Putamen (tissue), 1 donor: ENCODE measurements around the gene CNNM2.
"Not testable (repeated sequence)": the region's sequence is repeated elsewhere in the genome, so short reads cannot be mapped to it uniquely, and the experiment has no call there.

ENCODE experiments used
- DNase-seq: peaks from one replicate; pipeline ENCODE4 v3.0.0-alpha.2; 2016; ENCODE audit warnings: low spot score

The CNNM2 gene

DNA sequence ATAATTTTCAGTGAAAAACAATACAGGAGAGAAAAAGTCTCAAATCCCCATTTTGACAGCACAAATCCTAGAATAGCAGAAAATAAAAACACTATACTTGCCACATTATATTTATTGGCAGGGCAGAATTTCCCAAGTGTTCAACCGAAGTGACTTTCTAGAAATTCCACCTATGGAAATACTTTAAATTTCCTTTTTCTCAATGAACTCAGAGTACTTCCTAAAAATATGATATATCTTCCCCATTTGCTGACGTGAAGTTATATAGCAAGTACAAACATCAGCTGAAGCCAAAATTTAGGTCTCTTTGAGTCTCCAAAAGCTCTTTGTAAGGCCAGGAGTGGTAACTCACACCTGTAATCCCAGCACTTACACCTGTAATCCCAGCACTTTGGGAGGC lies 191.7 kb downstream of the CNNM2 start:
- no peak for DNase-seq

DNA sequence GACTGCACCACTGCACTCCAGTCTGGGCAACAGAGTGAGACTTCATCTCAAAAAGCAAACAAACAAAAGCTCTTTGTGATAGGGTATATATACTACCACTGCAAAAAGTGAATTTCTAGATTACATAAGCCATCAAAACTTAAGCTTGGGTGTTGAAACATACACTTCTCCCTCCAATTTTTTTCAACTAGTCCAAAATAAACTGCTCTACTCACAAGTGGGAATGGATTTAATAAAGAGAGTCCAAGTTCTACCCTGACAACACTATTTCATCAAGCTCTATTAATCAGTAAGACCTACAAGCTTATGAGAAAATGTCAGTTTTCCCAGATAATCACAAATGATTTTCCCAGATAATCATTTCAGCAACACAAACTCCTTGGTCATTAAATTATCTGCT lies 192.3 kb downstream of the CNNM2 start:
- no peak for DNase-seq

DNA sequence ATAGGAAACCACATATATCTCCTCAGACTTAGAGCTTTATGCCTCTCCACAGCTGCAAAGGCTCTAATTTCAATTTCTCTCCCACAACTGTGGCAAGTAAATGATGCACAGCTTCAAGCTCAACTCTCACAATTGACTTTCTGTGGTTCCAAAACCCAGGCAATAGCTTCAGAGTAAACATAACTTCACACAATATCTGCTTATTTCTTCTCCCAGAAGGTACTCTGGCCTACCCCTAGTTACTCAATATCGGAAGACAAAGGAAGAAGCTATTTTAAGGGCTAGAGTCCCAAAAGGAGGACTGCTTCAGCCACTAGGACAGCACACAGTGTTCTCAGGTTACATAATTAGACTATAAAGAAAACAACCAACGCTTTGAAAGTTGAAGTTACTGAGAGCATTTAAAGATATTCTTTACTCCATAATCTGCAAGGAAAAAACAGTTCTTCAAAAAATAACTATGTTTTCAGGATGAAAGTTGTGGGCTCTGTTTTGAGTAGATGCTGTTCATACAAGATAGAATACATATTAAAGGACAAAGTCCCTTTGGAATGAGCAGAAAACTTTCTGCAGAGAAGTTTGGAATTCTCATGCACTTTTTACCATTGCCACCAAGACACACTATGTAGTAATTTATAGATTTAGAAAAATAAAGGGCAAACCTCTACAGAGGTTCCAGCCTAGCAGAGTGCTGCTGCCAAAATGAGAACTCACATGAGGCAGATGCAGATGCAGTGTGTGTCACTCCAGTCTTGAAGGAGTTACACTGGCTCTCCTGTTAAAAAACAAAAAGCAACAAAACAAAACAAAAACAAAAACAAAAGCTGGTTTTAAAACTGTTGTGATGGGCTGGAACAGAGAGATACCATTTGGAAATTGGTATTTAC lies 193.2 kb downstream of the CNNM2 start:
- peak; percentile 26 for DNase-seq

DNA sequence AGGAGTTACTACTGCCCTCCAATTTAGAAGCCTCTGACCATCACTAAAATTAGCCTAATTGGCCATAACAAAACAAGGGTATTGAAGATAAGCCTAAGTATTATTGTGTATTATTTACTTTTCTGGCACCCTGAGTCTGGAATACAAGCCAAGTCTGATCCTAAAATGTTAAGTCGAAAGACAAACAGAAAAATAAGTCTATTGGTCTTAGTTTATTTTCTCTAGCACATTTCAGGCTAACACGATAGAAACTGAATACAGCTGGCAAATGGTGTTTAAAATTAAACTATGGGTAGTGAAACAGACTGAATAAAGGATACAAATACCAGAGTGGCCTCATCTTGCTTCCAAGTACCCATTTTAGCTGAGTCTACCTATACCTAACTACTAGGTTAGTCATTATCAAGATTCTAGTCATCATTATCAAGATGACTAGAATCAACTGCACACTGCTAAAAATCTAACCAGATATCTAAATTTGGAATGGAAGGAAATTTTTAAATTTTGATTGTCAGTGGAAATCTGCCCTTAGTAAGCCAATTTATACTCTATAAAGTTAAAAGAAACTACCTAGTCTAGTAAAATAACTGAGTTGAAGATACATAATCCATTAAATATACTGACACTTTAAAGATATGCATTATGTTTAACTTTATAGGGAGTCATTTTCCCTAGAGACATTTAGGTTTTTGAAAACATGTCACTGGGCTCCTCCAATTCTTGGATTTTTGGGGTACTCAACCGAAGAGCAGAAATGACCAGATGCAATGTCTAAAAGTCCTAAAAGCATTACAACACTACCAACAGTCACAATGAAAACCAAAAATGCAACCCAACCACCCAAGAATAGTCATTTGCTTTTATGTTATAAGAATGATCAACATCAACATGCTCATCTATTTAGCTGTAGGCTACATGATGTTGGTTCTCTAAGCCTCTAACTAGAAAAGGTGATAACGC lies 194.1 kb downstream of the CNNM2 start:
- no peak for DNase-seq

DNA sequence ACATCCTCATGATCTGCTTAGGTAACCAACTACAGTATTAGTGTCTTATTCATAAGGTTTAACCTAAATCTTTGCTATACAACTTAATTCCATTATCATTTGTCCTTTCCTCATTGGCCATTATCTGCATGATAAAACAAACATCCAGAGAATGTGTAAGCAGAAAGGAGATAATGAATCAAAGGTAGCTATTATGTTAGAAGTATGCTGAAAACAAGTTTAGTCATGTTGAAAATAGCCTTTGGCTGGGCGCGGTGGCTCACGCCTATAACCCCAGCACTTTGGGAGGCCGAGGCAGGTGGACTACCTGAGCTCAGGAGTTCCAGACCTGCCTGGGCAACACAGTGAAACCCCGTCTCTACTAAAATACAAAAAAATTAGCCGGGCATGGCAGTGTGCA lies 196.8 kb downstream of the CNNM2 start:
- DNase-seq, result no peak

DNA sequence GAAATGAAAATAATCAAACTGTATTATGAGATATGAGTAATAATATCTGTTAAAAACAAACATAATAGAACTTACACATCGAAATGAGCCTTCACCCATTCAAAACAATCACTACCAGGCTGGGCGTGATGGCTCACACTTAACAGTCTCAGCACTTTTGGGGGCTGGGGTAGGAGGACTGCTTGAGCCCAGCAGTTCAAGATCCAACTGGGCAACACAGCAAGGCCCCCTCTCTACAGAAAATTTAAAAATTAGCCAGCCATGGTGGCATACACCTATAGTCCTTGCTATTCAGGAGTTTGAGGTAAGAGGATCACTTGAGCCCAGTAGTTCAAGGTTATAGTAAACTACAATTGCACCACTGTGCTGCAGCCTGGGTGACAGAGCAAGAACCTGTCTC lies 199.2 kb downstream of the CNNM2 start:
- DNase-seq, result no peak

DNA sequence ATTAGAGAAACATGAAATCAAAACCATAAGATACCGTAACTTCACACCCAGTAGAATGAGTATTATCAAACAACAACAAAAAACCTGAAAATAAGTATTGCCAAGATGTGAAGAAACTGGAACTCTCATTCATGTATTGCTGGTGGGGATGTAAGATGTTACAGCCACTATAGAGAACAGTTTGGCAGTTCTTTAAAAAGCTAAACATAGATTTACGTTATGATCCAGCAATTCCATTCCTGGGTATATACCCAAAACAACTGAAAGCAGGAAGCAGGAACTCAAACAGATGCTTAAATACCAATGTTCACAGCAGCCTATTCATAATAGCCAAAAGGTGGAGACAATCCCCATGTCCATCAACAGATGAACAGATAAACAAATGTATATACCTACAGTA lies 202.5 kb downstream of the CNNM2 start:
- DNase-seq, result no peak

DNA sequence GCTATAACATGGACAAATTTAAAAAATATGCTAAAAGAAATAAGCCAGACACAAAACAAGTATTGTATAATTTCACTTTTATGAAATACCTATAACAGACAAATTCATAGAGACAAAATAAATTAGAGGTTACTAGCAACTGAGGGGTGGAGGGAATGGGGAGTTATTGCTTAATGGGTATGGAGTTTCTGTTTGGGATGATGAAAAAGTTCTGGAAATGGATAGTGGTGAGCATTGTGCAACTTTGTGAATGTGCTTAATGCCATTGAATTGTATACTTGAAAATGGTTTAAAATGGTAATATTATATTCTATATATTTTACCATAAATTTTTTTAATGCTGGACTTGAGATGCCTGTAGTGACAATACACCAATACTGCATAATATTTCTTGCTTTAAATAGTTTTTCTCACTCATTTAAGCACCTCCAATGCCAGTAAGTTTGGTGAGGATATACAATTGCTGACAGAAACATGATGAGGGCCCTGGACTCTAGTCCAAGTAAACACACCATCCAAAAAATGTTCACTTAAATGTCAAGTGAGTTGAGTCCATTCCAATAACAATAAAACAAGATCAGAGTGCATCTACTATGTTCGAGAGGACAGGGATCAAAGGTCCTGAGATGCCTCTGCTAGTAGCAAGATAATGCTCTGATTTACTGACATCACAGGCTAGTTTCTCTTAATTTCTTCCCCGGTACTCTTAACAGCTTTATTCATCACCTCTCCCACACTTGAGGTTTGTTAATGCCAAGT lies 203.1 kb downstream of the CNNM2 start:
- DNase-seq, result no peak

DNA sequence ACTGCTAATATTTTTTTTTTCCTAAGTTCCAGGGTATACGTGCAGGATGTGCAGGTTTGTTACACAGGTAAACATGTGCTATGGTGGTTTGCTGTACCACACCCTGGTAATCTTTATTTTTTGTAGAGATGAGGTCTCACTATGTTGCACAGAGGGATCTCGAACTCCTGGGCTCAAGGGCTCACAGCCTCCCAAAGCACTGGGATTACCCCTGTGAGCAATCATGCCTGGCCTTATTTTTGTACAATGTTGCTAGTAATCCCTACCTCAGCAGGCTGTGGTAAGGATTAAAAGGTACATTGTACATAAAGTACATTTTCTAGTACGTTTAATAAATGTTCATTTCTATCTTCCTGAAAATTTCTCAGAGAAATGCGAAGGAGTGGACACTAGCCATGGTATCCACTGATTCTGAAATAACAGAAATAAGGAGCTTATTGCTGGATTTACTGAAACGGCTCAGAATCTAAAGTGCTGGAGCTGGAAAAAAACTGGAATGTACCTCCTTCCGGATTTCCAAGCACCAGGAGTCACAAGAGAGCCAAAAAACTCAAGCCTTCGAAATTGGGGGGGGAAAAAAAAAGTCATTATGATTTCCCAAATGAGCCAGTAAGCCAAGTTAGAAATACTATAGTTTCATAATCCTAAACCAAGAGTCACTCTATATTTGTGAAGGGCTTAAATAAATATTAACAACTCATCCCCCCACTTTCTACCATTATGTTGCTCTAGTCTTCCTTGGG lies 205.4 kb downstream of the CNNM2 start:
- no peak for DNase-seq

DNA sequence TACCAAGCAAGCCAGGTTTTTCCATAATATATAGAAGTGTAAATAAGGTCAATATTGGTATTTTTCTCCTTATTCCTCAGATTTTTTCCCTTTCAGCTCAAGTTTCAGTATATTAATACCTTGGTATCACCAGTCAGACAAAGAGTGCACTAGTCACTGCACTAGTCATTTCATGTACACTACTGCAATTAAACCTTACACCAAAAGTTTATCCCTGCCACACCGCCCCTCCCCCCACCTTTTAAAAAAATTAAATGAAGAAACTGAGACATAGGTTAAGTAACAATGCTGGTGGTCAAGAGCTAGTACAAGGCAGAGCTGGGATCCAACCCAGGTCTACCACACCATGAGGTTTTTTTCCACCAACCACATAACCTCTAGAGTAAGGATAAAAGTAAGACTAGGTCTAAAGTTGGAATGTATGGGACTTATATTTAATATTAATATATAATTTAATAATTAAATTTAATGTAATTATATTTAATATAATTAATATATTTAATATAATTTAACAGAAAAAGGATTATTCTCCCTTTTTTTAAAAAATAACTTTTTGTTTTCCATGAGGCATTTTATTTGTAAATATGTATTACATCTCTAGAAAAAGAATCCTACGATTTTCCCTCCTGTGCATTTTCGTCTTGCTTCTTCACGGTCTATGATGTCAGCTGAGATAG lies 206.5 kb downstream of the CNNM2 start:
- DNase-seq, result no peak

DNA sequence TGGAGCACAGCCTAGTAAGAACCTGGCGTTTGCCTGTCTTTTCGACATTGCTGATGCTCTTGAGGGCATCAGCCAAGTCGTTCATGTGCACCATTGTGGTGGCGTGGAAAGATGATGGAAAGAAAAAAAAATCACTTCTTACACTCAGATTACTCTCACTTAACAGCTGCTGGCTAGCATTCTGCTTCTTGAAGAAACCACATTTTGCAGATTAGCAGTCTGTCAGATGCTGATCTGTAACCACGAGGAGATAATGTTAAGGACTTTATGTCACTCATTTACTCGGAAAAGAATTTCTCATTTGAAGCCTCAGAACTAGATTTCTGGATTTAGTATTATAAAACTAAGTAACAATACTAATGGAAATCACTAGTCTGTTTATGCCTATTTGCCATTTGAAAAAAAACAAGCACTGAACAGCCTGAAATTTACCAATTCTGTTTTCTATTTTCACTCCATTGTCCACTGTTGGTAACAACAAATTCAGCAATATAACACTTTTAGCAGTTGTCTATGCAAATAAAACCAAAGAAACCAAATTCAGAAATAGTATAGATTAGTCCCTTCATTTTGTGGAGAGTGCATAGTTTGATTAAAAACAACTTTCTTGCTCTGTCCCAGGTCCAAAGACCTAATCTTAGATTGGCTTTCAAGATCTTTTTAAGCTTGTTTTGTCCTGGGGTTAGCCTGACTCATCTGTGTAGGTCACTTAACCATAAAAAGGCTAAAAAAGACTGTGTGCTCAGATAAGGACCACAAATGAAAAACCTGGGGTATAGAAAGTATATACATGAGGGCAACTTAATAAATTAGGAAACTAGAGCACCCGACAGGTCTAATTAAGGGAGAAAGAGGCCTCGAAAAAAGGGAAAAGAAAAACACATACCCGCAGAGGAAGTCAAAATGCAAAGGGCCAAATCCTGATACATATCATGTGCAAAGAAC lies 207.5 kb downstream of the CNNM2 start:
- DNase-seq, result no peak

DNA sequence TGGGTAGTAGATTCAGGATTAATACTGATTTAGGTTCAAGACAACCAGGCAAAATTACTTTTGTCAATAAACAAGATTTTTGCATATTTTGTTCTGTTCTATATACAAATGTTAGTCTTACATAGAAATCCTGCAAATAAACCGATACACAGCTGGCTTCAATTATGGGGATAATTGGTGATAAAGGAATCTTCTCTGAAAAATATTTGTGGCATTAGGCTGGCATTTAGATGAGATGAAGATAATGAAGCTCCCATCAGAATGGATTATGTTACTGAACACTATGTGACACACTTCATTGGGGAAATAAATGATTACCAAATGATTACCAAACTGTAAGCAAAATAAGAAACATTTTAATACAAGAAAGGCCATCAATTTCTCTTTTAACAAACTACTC lies 209.1 kb downstream of the CNNM2 start:
- DNase-seq, result no peak

DNA sequence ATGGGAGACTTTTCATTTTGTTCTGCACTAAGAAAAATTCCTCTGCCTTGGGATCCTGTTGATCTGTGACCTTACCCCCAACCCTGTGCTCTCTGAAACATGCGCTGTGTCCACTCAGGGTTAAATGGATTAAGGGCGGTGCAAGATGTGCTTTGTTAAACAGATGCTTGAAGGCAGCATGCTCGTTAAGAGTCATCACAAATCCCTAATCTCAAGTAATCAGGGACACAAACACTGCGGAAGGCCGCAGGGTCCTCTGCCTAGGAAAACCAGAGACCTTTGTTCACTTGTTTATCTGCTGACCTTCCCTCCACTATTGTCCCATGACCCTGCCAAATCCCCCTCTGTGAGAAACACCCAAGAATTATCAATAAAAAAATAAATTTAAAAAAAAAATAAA lies 212.1 kb downstream of the CNNM2 start:
- DNase-seq, result not testable (repeated sequence)

DNA sequence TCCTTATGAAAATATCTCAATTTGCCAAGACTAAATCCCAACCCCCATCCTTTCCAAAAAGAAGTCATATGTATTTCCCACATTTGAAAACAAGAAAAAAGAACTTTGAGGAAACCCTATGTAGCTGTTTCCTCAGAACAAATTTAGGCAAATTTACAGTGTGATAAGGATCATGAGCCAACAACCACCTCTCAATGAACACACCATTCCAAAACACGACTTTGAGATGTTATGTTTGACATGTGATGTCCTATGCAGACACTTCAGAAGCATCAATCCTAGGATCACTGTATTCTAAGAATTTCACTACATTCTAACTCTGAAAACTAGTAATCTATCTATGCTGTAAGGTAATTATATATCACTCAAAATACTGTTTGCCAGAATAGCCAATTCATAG lies 212.8 kb downstream of the CNNM2 start:
- DNase-seq, result no peak

DNA sequence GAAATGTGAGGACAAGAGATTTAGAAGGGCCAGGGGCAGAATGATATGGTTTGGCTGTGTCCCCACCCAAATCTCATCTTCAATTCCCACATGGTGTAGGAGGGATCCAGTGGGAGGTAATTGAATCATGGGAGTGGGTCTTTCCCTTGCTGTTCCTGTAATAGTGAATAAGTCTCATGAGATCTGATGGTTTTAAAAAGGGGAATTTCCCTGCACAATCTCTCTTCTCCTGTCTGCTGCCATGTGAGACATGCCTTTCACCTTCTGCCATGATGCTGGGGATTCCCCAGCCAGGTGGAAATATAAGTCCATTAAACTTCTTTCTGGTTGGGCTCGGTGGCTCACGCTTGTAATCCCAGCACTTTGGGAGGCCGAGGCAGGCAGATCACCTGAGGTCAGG lies 217.1 kb downstream of the CNNM2 start:
- not testable (repeated sequence) for DNase-seq

DNA sequence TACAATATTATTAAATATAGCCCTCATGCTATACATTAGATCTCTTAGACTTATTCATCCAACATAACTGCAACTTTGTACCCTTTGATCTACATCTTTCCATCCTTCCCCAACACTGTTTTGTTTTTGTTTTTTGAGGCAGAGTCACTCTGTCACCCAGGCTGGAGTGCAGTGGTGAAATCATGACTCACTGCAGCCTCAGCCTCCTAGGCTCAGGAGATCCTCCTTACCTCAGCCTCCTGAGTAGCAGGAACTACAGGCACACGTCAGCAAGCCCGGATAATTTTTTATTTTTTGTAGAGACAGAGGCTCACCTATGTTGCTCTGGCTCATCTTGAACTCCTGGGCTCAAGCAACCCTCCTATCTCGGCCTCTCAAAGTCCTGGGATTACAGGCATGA lies 221.7 kb downstream of the CNNM2 start:
- DNase-seq, result no peak
